ENCODE results near the gene GNLY. TPM values are rescaled to one million over a fixed set of nuclear protein-coding genes. Genes with fewer than 3 reads are reported as not detected.

The GNLY gene
- polyA plus RNA-seq, 1 experiment, result not detected

GRCh38 chr2:85733121-85733960 is 39.2 kb downstream of the GNLY start:
- no peaks in the 10 kb centered on the region for H3K36me3 ChIP-seq (ENCODE audit: control insufficient read depth, insufficient read depth, low read length)
- TF ChIP-seq, protein P1, sequence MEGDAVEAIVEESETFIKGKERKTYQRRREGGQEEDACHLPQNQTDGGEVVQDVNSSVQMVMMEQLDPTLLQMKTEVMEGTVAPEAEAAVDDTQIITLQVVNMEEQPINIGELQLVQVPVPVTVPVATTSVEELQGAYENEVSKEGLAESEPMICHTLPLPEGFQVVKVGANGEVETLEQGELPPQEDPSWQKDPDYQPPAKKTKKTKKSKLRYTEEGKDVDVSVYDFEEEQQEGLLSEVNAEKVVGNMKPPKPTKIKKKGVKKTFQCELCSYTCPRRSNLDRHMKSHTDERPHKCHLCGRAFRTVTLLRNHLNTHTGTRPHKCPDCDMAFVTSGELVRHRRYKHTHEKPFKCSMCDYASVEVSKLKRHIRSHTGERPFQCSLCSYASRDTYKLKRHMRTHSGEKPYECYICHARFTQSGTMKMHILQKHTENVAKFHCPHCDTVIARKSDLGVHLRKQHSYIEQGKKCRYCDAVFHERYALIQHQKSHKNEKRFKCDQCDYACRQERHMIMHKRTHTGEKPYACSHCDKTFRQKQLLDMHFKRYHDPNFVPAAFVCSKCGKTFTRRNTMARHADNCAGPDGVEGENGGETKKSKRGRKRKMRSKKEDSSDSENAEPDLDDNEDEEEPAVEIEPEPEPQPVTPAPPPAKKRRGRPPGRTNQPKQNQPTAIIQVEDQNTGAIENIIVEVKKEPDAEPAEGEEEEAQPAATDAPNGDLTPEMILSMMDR (IDR thresholded peaks at IDR 0.05; ENCODE audit: insufficient read depth, low read depth, low read length), result no peak
- ChIA-PET POLR2A (interaction anchor here (0.6 kb wide), 1 partner anchor 194 kb away, joined by 13 read pairs; the partner anchor contains the start of gene MAT2A), CTCF (interaction anchor here (1.6 to 7.1 kb wide), 7 partner anchors 8 to 96 kb away, joined by 4 to 62 read pairs (median 7); no protein-coding TSS in a partner anchor)
- no peaks in the 10 kb centered on the region for H3K27me3 ChIP-seq (ENCODE audit: control insufficient read depth, insufficient read depth, low read length)
- DNase-seq (ENCODE audit: low read depth), result no peak
- no peak overlapping the region for H3K4me3 ChIP-seq (ENCODE audit: low read depth, low read length)

DNA sequence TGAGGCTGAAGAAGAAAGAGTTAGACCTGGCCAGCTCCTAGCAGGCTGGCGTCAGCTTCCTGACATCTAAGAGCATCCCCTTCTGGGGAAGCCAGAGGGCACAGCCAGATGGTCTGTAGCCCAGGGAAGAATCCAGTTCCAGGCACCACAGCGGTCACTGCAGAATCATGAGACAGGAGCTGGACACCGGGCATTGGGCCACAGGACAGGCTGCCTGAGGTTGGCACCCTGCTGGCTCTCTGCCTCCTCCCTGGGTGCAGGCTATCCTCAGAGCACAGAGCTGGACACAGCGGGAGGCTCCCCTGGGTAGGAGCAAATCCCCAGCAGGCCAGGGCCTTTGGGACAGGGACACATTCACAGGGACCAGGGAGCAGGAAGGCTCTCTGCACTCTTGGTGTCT is 39.9 kb downstream of the GNLY start:
- Histone ChIP-seq H3K27me3 (ENCODE audit: control insufficient read depth, insufficient read depth, low read length) (no peaks in the 10 kb centered on the region), H3K4me3 (ENCODE audit: low read depth, low read length) (no peak overlapping the region), H3K36me3 (ENCODE audit: control insufficient read depth, insufficient read depth, low read length) (no peaks in the 10 kb centered on the region)
- DNase-seq (ENCODE audit: low read depth), result no peak
- ChIA-PET POLR2A (interaction anchor here (0.6 kb wide), 1 partner anchor 195 kb away, joined by 13 read pairs; the partner anchor contains the start of gene MAT2A), CTCF (interaction anchor here (1.6 to 7.1 kb wide), 7 partner anchors 8 to 97 kb away, joined by 4 to 62 read pairs (median 7); no protein-coding TSS in a partner anchor)
- TF ChIP-seq, protein P1 (IDR thresholded peaks at IDR 0.05; ENCODE audit: insufficient read depth, low read depth, low read length), result no peak

- H3K27me3 ChIP-seq (ENCODE audit: control insufficient read depth, insufficient read depth, low read length), result no peaks in the 10 kb centered on the region
- TF ChIP-seq, protein P1 (IDR thresholded peaks at IDR 0.05; ENCODE audit: insufficient read depth, low read depth, low read length), result no peak
- no peak overlapping the region for H3K4me3 ChIP-seq (ENCODE audit: low read depth, low read length)
- no peak for DNase-seq (ENCODE audit: low read depth)
- POLR2A ChIA-PET, result no interaction called here
- H3K36me3 ChIP-seq (ENCODE audit: control insufficient read depth, insufficient read depth, low read length), result no peaks in the 10 kb centered on the region
- CTCF ChIA-PET, result interaction anchor here (1.5 to 7.1 kb wide), 7 partner anchors 15 to 98 kb away, joined by 3 to 62 read pairs (median 7); partner anchors contain the start of gene ATOH8
These were observed 40.9 kb downstream of the GNLY start for GRCh38 chr2:85734942-85735608.

DNA sequence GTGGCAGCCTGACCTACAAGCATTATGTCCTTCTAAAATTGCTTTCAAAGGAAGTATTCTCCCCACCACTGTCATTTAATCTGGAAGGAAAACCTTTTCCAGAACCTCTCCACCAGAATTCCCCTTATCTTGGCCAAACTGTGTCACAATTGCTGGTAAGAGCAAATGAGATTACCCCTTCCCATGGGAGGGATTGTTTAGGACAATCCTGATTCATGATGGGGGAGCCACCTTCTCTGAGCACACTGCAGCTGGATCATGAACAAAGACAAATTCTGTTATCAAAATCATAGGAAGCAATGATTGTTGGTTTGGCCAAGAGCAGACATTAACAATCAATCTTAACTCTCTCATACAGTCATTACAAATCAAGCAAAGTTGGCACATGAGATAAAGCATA is 41.5 kb downstream of the GNLY start:
- no peak overlapping the region for H3K4me3 ChIP-seq (ENCODE audit: low read depth, low read length)
- DNase-seq (ENCODE audit: low read depth), result no peak
- no peaks in the 10 kb centered on the region for H3K27me3 ChIP-seq (ENCODE audit: control insufficient read depth, insufficient read depth, low read length)
- TF ChIP-seq, protein P1 (IDR thresholded peaks at IDR 0.05; ENCODE audit: insufficient read depth, low read depth, low read length), result no peak
- CTCF ChIA-PET, result interaction anchor here (1.3 to 7.1 kb wide), 6 partner anchors 9 to 79 kb away, joined by 3 to 62 read pairs (median 6); partner anchors contain the start of gene ATOH8
- POLR2A ChIA-PET, result no interaction called here
- no peaks in the 10 kb centered on the region for H3K36me3 ChIP-seq (ENCODE audit: control insufficient read depth, insufficient read depth, low read length)
